A549 (cell line): ENCODE data around the gene GRK3.

Experiments used
- CEBPB ChIP-seq, 2 experiments: fragments of >200 bp in 1 of 2; sonication (Bioruptor Twin) in 1 of 2; formaldehyde crosslinking in 1 of 2; IDR thresholded peaks; 2 replicates each; pipeline ENCODE4 v1.6.1; 2012 to 2016
- CHD4 ChIP-seq: fragments of 200-600 bp; sonication (generic); IDR thresholded peaks from 2 replicates; pipeline ENCODE4 v1.6.1; 2016; ENCODE audit warnings: antibody characterized with exemption, mild to moderate bottlenecking, borderline replicate concordance
- CTCF ChIP-seq: fragments of >200 bp; sonication (Bioruptor Twin); formaldehyde crosslinking; IDR thresholded peaks from 3 replicates; pipeline ENCODE4 v1.5.1; 2016
- FOSL2 ChIP-seq, 2 experiments: fragments of 450-650 bp in 1 of 2; fragments of >200 bp in 1 of 2; sonication (Bioruptor Twin) in 1 of 2; formaldehyde crosslinking; IDR thresholded peaks; 2 replicates each; pipeline versions ENCODE4 v1.5.0 to v1.6.1; 2016 to 2020; ENCODE audit warnings: mild to moderate bottlenecking in 1 of 2, moderate library complexity in 1 of 2
- HEYL ChIP-seq: fragments of 250-450 bp; sonication (Bioruptor Pico); IDR thresholded peaks from 2 replicates; pipeline ENCODE4 v1.8.0; 2021; ENCODE audit warnings: mild to moderate bottlenecking, moderate library complexity
- KDM5A ChIP-seq: fragments of 200-600 bp; sonication (generic); IDR thresholded peaks from 2 replicates; pipeline ENCODE4 v1.6.1; 2016; ENCODE audit warnings: antibody characterized with exemption, mild to moderate bottlenecking
- MAX ChIP-seq: IDR thresholded peaks from 2 replicates; pipeline ENCODE4 v1.6.1; 2012
- NPAS2 ChIP-seq: fragments of 250-450 bp; sonication (Bioruptor Pico); IDR thresholded peaks from 2 replicates; pipeline ENCODE4 v1.8.0; 2022; ENCODE audit warnings: mild to moderate bottlenecking, moderate library complexity, borderline replicate concordance
- PHF8 ChIP-seq: fragments of 200-600 bp; sonication (generic); IDR thresholded peaks from 2 replicates; pipeline ENCODE4 v1.6.1; 2016; ENCODE audit warnings: low read depth, mild to moderate bottlenecking, antibody characterized with exemption, moderate library complexity, borderline replicate concordance
- RCOR1 ChIP-seq: fragments of 150-350 bp; IDR thresholded peaks from 2 replicates; pipeline ENCODE4 v1.6.1; 2014; ENCODE audit warnings: antibody characterized with exemption, low read length, low read depth
- SMC3 ChIP-seq: fragments of >200 bp; sonication (Bioruptor Twin); formaldehyde crosslinking; IDR thresholded peaks from 3 replicates; pipeline ENCODE4 v1.6.1; 2018; ENCODE audit warnings: inconsistent platforms
- SREBF2 ChIP-seq: fragments of 450-650 bp; IDR thresholded peaks from 2 replicates; pipeline ENCODE4 v1.6.1; 2014; ENCODE audit warnings: mild to moderate bottlenecking, moderate library complexity

DNA sequence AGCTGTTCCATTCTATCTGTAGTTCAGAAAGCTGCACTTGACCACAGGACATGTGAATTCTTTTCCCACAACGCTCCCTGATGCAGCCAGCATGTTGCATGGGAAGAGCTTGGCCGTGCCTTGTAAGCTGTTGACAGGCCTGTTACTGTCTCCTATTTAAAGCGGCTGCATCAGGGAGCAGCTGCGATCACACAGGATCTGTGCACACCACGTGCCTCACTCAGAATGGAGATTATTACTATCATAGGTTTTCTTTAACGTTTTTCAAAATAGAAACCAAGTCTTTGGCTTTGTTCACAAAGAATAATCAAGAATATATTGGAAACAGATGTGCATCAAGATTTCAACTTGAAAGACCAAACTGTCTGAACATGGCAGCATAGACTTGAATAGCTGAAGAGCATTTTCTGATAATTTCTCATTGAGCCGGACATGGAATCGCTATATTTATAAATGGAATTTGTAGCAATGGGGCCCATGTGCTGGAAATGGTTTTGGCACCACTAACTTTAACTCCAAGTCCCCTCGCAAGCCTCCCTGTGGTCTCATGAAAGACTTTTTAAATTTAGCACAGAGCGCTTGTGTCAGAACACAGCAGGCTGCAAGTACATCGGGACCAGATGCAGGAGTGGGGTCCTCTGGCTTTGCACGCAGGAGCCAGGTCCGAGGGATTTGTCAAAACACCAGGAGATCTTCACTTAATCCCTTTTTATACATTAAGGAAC is 136.7 kb downstream of the GRK3 start:
- TF ChIP-seq CTCF (no peak), CHD4 (no peak), KDM5A (no peak), PHF8 (no peak), RCOR1 (no peak), HEYL (CRISPR knock-in tag) (no peak), SREBF2 (no peak), SMC3 (no peak), CEBPB (IDR thresholded peaks at IDR 0.05) (no peak), NPAS2 (CRISPR knock-in tag) (no peak), FOSL2 (IDR thresholded peaks at IDR 0.05) (no peak), FOSL2 (CRISPR knock-in tag; IDR thresholded peaks at IDR 0.05) (no peak), MAX (no peak)
